ENCODE results near the gene CSNK1D. TPM values are rescaled to one million over a fixed set of nuclear protein-coding genes. Genes with fewer than 3 reads are reported as not detected.

Gene CSNK1D
- total RNA-seq, 4 donors from 2014 or later: 52.3 to 142 (median 58.8) TPM

DNA sequence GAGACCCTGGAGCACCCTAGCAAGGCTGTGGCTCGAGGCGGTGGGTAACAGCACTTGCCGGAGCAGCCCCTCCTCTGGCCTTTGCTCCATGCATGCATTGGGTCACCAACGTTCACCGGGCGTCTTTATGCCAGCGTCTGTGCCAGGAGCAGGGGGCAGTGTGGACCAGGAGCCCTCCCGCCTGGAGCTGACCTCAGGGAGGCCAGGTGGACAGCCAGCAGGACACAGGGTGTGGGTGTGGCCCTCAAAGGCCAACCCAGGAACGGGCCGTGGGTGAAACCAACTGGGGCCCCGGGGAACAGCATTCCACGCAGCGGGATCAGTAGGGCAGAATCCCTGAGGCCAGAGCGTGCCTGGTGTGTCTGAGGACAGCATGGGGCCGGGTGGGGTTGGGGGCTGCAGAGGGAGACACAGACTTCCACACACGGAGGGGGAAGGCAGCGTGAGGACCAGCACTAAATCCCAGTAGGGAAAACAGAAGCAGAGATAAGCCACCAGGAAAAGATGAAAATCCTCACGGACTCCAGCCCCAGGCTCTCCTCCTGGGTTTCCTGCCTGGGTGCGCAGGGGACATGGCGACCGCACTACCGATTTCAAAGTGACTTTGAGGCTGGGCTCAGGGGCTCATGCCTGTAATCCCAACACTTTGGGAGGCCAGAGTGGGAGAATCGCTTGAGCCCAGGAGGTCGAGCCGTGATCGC is 46.8 kb upstream of the CSNK1D start:
- TF ChIP-seq CTCF (IDR thresholded peaks at IDR 0.05): no peak
- TF ChIP-seq EP300 (IDR thresholded peaks at IDR 0.05): no peak
- TF ChIP-seq POLR2A (IDR thresholded peaks at IDR 0.05): no peak
- no peak for TF ChIP-seq POLR2AphosphoS5 (IDR thresholded peaks at IDR 0.05)
- no peak for DNase-seq (ENCODE audit: low spot score in 2 of 2)
- no peaks in the 10 kb centered on the region for H3K36me3 ChIP-seq
- no peaks in the 10 kb centered on the region for H3K9me3 ChIP-seq
- H3K4me1 ChIP-seq: peaks cover 32% of the 10 kb centered on the region
- WGBS: 67% methylated on average over 15 of the region's 26 CpGs
- H3K27me3 ChIP-seq: peaks cover 55% of the 10 kb centered on the region
- H3K4me3 ChIP-seq: no peak overlapping the region
- H3K27ac ChIP-seq: no peak overlapping the region

GRCh38 chr17:82319619-82320062 is 46.1 kb upstream of the CSNK1D start:
- TF ChIP-seq POLR2A (IDR thresholded peaks at IDR 0.05) (no peak), CTCF (IDR thresholded peaks at IDR 0.05) (no peak), EP300 (IDR thresholded peaks at IDR 0.05) (no peak), POLR2AphosphoS5 (IDR thresholded peaks at IDR 0.05) (no peak)
- 86% methylated on average over 31 of the region's 35 CpGs for WGBS

DNA sequence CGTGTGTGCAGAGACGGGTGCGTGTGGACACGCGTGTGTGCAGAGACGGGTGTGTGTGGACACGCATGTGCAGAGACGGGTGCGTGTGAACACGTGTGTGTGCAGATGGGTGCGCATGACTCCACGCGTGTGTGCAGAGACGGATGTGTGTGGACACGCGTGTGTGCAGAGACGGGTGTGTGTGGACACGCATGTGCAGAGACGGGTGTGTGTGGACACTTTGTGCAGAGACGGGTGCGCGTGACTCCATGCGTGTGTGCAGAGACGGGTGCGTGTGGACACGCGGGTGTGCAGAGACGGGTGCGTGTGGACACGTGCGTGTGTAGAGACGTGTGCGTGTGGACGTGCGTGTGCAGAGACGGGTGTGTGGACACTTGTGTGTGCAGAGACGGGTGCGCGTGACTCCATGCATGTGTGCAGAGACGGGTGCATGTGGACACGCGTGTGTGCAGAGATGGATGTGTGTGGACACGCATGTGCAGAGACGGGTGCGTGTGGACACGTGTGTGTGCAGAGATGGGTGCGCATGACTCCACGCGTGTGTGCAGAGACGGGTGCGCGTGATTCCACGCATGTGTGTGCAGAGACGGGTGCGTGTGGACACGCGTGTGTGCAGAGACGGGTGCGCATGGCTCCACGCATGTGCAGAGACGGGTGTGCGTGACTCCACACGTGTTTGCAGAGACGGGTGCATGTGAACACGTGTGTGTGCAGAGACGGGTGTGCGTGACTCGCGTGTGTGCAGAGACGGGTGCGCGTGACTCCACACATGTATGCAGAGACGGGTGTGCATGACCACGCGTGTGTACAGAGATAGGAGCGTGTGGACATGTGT is 45.5 kb upstream of the CSNK1D start:
- no peak for DNase-seq (ENCODE audit: low spot score in 2 of 2)
- Histone ChIP-seq H3K27me3 (peaks cover 68% of the 10 kb centered on the region), H3K27ac (no peak overlapping the region), H3K4me3 (no peak overlapping the region), H3K4me1 (peaks cover 31% of the 10 kb centered on the region), H3K9me3 (no peaks in the 10 kb centered on the region), H3K36me3 (no peaks in the 10 kb centered on the region)
- 93% methylated on average over 76 of the region's 76 CpGs for WGBS
- no peak for TF ChIP-seq EP300 (IDR thresholded peaks at IDR 0.05)
- TF ChIP-seq POLR2AphosphoS5 (IDR thresholded peaks at IDR 0.05): no peak
- no peak for TF ChIP-seq POLR2A (IDR thresholded peaks at IDR 0.05)
- no peak for TF ChIP-seq CTCF (IDR thresholded peaks at IDR 0.05)

More at GRCh38 chr17:82319619-82320062, 46.1 kb upstream of the CSNK1D start:
- Histone ChIP-seq H3K27me3 (peaks cover 61% of the 10 kb centered on the region), H3K4me1 (peaks cover 32% of the 10 kb centered on the region), H3K27ac (no peak overlapping the region), H3K4me3 (no peak overlapping the region), H3K36me3 (no peaks in the 10 kb centered on the region), H3K9me3 (no peaks in the 10 kb centered on the region)
- no peak for DNase-seq (ENCODE audit: low spot score in 2 of 2)

DNA sequence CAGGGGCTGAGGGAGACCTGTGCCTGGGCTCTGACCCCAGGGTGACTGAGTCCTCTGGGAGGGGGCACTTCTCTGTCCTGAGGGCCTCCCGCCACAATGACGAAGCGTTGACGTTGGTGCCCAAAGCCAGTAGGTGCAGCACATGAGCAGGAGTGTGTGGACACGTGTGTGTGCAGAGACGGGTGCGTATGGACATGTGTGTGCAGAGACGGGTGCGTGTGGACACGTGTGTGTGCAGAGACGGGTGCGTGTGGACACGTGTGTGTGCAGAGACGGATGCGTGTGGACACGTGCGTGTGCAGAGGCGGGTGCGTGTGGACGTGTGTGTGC is 44.6 kb upstream of the CSNK1D start:
- 94% methylated on average over 20 of the region's 20 CpGs for WGBS
- TF ChIP-seq EP300 (IDR thresholded peaks at IDR 0.05) (no peak), POLR2A (IDR thresholded peaks at IDR 0.05) (no peak), POLR2AphosphoS5 (IDR thresholded peaks at IDR 0.05) (no peak), CTCF (IDR thresholded peaks at IDR 0.05) (no peak)
- DNase-seq (ENCODE audit: low spot score in 2 of 2): no peak
- Histone ChIP-seq H3K4me3 (no peak overlapping the region), H3K27me3 (peaks cover 67% of the 10 kb centered on the region), H3K4me1 (peaks cover 31% of the 10 kb centered on the region), H3K27ac (no peak overlapping the region), H3K9me3 (no peaks in the 10 kb centered on the region), H3K36me3 (no peaks in the 10 kb centered on the region)

Data from suprapubic skin (tissue), 4 donors.